Right lobe of liver (tissue), 4 donors: ENCODE data around the gene WBP2.

Experiments used
- CTCF ChIP-seq, 4 donors: fragments of 200-600 bp in 3 of 4; fragments of 450-650 bp in 1 of 4; IDR thresholded peaks; one replicate each; pipeline versions ENCODE4 v1.5.1 to v1.8.0; 2016 to 2022; ENCODE audit warnings: antibody characterized with exemption in 4 of 4, mild to moderate bottlenecking in 2 of 4
- POLR2A ChIP-seq: fragments of 450-650 bp; IDR thresholded peaks from one replicate; pipeline ENCODE4 v1.6.1; 2017; ENCODE audit warnings: antibody characterized with exemption, mild to moderate bottlenecking
- donor health status: DM: no; HTN: no; CAD: no.
- donor health status: DM: no; HTN: no; CAD: no.
- donor health status: DM: no; HTN: yes; CAD: no.

DNA sequence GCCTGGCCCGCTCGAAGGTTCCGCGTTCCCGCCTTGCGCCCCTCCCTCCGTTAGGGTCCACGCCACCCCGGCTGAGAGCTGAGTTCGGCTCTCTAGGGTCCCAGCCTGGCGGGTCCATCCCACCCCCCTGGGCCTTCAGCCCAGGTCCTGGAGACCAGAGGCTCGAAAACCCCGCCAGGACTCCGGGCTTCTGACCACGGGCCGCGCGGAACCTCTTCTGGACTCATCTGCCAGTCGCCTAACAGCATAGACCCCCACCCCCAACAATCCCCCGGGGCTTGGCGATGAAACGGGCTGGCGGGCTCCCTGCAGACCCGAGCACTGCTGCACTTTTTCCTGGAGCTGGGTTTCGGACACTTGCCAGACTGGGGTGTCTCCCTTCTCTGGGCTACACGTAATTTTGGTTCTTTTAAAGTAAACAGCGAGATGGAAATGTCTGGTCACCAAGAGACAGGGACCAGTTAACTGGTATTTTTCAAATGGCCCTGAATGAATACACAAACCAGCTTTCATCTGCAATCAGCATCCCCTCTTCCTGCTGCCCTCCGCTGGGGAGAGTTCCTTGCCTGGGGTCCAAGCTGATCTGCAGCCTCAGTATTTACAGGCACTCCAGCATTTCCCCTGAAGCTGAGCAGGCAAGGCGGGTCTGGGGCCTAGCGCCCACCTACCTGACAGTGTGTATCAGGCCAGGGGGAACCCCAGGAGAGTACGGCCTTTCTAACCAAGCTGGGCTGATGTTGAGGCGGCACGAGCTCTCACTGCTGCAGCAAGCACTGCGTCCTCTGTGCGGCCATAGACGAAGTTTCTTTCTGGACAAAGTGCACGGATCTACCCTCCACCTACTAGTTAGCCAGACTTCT, 42.3 kb upstream of the WBP2 start:
- TF ChIP-seq CTCF (IDR thresholded peaks at IDR 0.05): no peak
- no peak for TF ChIP-seq POLR2A
